Measurements from ENCODE around the gene ACTR3C. TPM values are rescaled to one million over a fixed set of nuclear protein-coding genes. Genes with fewer than 3 reads are reported as not detected.
"Not testable (repeated sequence)": the region's sequence is repeated elsewhere in the genome, so short reads cannot be mapped to it uniquely, and the experiment has no call there.

The ACTR3C gene
- polyA plus RNA-seq, 4 donors, result 6.0 to 12.3 (median 8.7) TPM

GRCh38 chr7:150287815-150288214, 35.5 kb downstream of the ACTR3C start:
- DNase-seq (ENCODE audit: low read depth in 4 of 4, low spot score in 3 of 4), result not testable (repeated sequence)

GRCh38 chr7:150285849-150286754, 37.2 kb downstream of the ACTR3C start:
- DNase-seq (ENCODE audit: low read depth in 4 of 4, low spot score in 3 of 4), result not testable (repeated sequence)

- DNase-seq (ENCODE audit: low read depth in 4 of 4, low spot score in 3 of 4), result not testable (repeated sequence)
Measured at GRCh38 chr7:150283608-150284007, 39.7 kb downstream of the ACTR3C start.

- DNase-seq (ENCODE audit: low read depth in 4 of 4, low spot score in 3 of 4), result not testable (repeated sequence)
Measured at GRCh38 chr7:150283111-150283510, 40.2 kb downstream of the ACTR3C start.

- not testable (repeated sequence) for DNase-seq (ENCODE audit: low read depth in 4 of 4, low spot score in 3 of 4)
Measured at GRCh38 chr7:150281681-150282403, 41.5 kb downstream of the ACTR3C start.

- DNase-seq (ENCODE audit: low read depth in 4 of 4, low spot score in 3 of 4), result not testable (repeated sequence)
Measured at GRCh38 chr7:150278383-150278782, 45.0 kb downstream of the ACTR3C start.

GRCh38 chr7:150276132-150276695, 47.1 kb downstream of the ACTR3C start:
- DNase-seq (ENCODE audit: low read depth in 4 of 4, low spot score in 3 of 4), result not testable (repeated sequence)

GRCh38 chr7:150271898-150272297, 51.4 kb downstream of the ACTR3C start:
- DNase-seq (ENCODE audit: low read depth in 4 of 4, low spot score in 3 of 4), result not testable (repeated sequence)

- not testable (repeated sequence) for DNase-seq (ENCODE audit: low read depth in 4 of 4, low spot score in 3 of 4)
Measured at GRCh38 chr7:150270101-150270824, 53.1 kb downstream of the ACTR3C start.

- not testable (repeated sequence) for DNase-seq (ENCODE audit: low read depth in 4 of 4, low spot score in 3 of 4)
Measured at GRCh38 chr7:150268798-150269197, 54.5 kb downstream of the ACTR3C start.

- DNase-seq (ENCODE audit: low read depth in 4 of 4, low spot score in 3 of 4), result not testable (repeated sequence)
Measured at GRCh38 chr7:150268287-150268686, 55.1 kb downstream of the ACTR3C start.

- DNase-seq (ENCODE audit: low read depth in 4 of 4, low spot score in 3 of 4), result not testable (repeated sequence)
Measured at GRCh38 chr7:150266953-150267665, 56.2 kb downstream of the ACTR3C start.

- DNase-seq (ENCODE audit: low read depth in 4 of 4, low spot score in 3 of 4), result not testable (repeated sequence)
Measured at GRCh38 chr7:150262656-150263055, 60.7 kb downstream of the ACTR3C start.

- not testable (repeated sequence) for DNase-seq (ENCODE audit: low read depth in 4 of 4, low spot score in 3 of 4)
Measured at GRCh38 chr7:150247745-150248144, 75.6 kb downstream of the ACTR3C start.

GRCh38 chr7:150245208-150245607, 78.1 kb downstream of the ACTR3C start:
- not testable (repeated sequence) for DNase-seq (ENCODE audit: low read depth in 4 of 4, low spot score in 3 of 4)

GRCh38 chr7:150242935-150243334, 80.4 kb downstream of the ACTR3C start:
- DNase-seq (ENCODE audit: low read depth in 4 of 4, low spot score in 3 of 4), result not testable (repeated sequence)

- DNase-seq (ENCODE audit: low read depth in 4 of 4, low spot score in 3 of 4), result not testable (repeated sequence)
Measured at GRCh38 chr7:150225444-150225843, 97.9 kb downstream of the ACTR3C start.

- not testable (repeated sequence) for DNase-seq (ENCODE audit: low read depth in 4 of 4, low spot score in 3 of 4)
Measured at GRCh38 chr7:150222083-150222972, 101.0 kb downstream of the ACTR3C start.
